UCSD-AML1 (cell line): ENCODE measurements around the gene TBC1D19.
A peak's percentile ranks its signal among the peaks of the same experiment; 100 is the strongest.

Source experiments
- DNase-seq: peaks from one replicate; lab custom pipeline; 2025; ENCODE audit not compliant: unreplicated experiment; lab: John Stamatoyannopoulos, UW

Gene TBC1D19

DNA sequence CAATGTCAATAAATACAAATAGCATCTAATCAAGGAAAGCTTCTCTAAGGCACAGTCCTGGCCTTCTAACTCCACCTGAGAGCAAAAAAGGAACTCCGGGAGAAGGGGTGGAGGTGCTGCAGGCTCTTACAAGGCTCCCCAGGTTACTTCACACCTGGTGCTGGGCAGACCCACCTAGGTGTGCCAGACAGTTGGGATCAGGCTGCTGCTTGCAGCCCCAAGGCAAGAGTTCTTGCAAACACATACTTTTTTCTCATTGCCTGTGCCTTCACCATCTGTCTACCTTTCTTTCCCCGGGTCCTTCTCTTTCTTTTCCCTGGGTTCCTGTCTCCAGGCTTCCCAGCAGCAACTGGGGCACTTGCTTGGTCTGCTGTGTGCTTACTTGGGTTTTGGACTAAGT is 195.3 kb downstream of the TBC1D19 start:
- DNase-seq, result no peak

DNA sequence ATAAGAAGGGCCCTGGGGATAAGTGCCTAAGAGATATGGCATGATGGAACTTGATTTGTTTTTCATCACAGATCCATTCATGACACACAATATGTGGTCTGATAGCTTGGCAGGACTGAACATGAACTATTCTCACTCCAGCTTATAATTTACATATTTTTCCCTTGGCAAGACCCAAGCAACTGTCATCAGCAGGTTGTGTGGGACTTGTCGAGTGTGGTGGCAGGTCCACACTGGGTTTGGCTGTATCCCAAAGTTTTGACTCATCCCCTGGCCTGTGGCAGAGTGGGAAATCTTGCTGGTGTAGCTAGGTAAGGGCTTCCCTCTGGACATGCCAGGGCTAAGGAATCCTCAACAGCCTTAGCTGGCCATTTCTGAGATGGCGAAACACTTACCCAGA is 195.8 kb downstream of the TBC1D19 start:
- DNase-seq, result no peak

DNA sequence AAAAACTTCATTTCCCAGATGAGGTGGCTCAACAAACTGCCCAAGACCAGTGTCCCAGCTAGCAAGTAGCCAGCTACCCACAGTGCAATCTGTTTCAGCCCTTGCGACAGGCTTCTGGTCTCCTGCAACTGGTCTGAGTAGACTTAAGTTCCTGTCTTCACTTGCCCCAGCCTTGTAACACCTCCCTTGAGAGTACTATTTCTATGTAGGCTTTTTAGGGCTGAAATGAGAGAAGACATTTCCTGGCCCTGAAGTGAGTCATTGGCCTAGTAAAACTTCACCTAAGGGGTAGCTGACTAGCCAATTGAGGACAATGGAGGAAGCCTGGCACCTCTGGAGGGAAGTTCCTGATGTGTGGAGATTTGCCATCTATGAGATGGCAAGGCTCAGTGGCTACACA is 196.7 kb downstream of the TBC1D19 start:
- no peak for DNase-seq

DNA sequence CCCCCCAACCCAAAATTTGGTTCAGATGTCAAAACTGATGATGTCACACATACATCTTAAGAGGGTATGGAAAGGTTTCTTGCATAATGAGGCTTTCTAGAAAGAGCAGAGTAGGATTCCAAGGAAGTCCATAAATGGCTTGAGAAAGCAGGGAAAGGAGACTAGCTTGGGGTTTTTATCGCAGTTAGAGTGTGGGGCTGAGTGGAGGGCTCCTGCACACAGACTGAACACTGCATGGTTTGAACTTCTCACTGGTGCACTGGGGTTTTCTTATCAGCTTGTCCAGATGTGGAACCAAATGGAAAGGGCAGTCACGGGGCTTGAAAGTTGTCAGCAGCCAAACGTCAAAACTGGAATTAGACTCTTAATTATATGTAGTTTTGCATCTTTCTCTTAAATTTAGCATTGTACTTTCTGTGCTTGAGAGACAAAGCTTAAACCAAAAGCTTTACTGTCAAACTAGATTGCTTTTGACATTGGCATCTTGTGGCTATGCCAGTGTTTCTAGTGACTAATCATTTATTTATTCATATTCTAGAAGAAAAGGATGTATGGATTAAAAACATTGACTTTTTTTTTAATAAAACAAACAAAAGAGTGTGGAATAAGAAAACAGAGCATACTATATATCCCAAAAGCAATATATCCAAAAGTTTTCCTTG is 198.4 kb downstream of the TBC1D19 start:
- DNase-seq, result peak; percentile 60

DNA sequence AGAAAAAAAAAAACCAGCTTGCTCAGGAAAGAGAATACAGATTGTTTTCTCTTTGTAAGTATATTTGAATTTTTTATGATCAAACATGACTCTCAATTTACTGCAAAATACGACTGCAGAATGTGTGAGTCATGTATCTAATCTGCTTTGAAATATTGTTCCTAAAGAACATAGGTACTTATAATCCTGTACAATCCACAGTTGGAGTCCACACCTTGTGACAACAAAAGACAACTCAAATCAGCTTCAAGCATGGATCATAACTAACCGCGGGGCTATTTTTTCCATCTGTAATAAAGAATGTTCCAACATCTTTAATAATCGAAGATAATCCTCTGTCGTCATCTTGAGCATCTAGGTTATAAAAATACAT is 198.9 kb downstream of the TBC1D19 start:
- no peak for DNase-seq

GRCh38 chr4:26784207-26784865 is 200.5 kb downstream of the TBC1D19 start:
- DNase-seq, result no peak

- no peak for DNase-seq
Observed at GRCh38 chr4:26785312-26785711, 201.4 kb downstream of the TBC1D19 start.

- no peak for DNase-seq
Observed at GRCh38 chr4:26785810-26786209, 201.9 kb downstream of the TBC1D19 start.

- DNase-seq, result no peak
Observed at GRCh38 chr4:26786916-26787315, 203.0 kb downstream of the TBC1D19 start.

GRCh38 chr4:26787461-26788340 is 203.8 kb downstream of the TBC1D19 start:
- peak; percentile 52 for DNase-seq

- no peak for DNase-seq
Observed at GRCh38 chr4:26788341-26788733, 204.5 kb downstream of the TBC1D19 start.

GRCh38 chr4:26789208-26789607 is 205.3 kb downstream of the TBC1D19 start:
- no peak for DNase-seq

GRCh38 chr4:26791346-26791745 is 207.5 kb downstream of the TBC1D19 start:
- no peak for DNase-seq

DNA sequence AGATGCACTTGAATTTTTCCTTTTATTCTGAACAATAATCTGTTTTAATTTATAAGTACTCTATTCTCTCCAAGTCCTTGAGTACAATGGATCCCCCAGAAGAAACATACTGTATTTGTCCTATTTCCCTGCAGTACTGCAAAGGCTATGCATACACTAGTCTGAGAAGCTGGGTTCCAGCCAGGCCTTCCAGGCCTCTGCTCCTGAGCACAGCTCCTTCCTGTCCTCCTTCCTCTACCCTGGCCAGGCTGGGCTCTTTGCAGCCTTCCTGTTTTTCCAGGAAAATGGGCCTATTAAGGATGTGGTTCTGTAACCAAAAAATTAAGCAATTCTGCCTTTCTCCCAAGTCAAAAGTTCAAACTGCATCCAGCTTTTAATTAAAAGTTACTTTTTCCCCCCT is 208.8 kb downstream of the TBC1D19 start:
- peak; percentile 48 for DNase-seq

GRCh38 chr4:26793735-26794134 is 209.9 kb downstream of the TBC1D19 start:
- no peak for DNase-seq

GRCh38 chr4:26796081-26796480 is 212.2 kb downstream of the TBC1D19 start:
- no peak for DNase-seq

DNA sequence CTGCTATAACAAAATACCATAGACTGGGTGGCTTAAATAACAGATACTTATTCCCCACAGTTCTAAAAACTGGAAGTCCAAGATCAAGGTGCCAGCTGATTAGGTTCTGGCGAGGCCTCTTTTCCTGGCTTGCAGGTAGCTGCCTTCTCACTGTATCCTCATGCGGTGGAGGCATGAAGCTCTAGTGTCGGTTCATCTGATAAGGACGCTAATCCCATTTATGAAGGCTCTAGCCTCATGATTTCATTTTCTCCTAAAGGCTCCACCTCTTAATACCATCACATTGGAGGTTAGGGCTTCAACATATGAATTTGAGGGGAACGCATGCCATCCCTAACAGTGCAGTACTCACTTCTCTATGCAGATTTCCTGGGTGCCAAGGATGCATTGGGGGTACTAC is 218.9 kb downstream of the TBC1D19 start:
- DNase-seq, result no peak

GRCh38 chr4:26803211-26803861 is 219.5 kb downstream of the TBC1D19 start:
- DNase-seq, result no peak

DNA sequence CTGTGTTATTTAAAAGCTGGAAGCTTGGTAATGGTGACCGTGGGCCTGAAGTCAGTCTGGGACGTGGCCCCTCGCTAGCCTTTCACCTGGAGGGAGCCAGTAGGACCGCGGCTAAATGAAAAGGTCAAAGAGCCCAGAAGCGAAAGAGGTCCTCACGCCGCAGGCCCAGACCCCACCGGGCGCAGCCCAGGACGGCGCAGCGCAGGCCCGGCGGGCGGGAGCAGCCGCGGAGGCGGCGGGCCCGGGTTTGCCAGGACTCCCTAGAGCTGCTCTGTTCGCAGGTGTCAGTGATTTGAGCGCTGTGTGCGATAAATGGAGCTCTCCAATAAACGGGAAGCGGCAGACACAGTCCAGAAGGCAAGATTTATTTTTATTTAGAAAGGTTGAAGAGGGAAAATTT is 220.6 kb downstream of the TBC1D19 start:
- DNase-seq, result no peak

GRCh38 chr4:26804925-26805324 is 221.0 kb downstream of the TBC1D19 start:
- DNase-seq, result no peak
